D721Med (cell line): Measurements from ENCODE around the gene SPTBN4.
"Not testable (repeated sequence)": the region's sequence is repeated elsewhere in the genome, so short reads cannot be mapped to it uniquely, and the experiment has no call there.

Source experiments
- DNase-seq: peaks from one replicate; pipeline ENCODE4 v3.0.0; 2011; ENCODE audit warnings: low spot score; ENCODE audit not compliant: insufficient read length
- FAIRE-seq: peaks from 2 replicates; lab custom pipeline; 2011; peaks lifted over from hg19 to GRCh38; lab: Jason Lieb, UNC
- CTCF ChIP-seq: IDR thresholded peaks from 2 replicates; pipeline ENCODE4 v1.5.1; 2012; ENCODE audit warnings: mild to moderate bottlenecking, control low read depth; ENCODE audit not compliant: insufficient read depth; ENCODE audit errors: missing control alignments

Gene SPTBN4

GRCh38 chr19:40425450-40426287 lies 41.1 kb upstream of the SPTBN4 start, which contains the start of gene SERTAD1:
SERTAD1 (minus strand) TSS chr19:40425992; CDS start chr19:40423546, 2,446 bp downstream.
- FAIRE-seq (no peak), DNase-seq (peak; percentile 88)
- TF ChIP-seq CTCF, result peak; percentile 30

GRCh38 chr19:40428197-40428596 lies 38.6 kb upstream of the SPTBN4 start:
- not testable (repeated sequence) for FAIRE-seq, DNase-seq

GRCh38 chr19:40430242-40430641 lies 36.6 kb upstream of the SPTBN4 start:
- not testable (repeated sequence) for FAIRE-seq, DNase-seq

- no peak for TF ChIP-seq CTCF
- no peak for FAIRE-seq
- no peak for DNase-seq
Measured at GRCh38 chr19:40431698-40432097, 35.1 kb upstream of the SPTBN4 start.

GRCh38 chr19:40432760-40433159 lies 34.0 kb upstream of the SPTBN4 start:
- FAIRE-seq, DNase-seq: not testable (repeated sequence)

GRCh38 chr19:40433391-40434216 lies 33.2 kb upstream of the SPTBN4 start:
- TF ChIP-seq CTCF, result no peak
- FAIRE-seq, result no peak
- peak; percentile 55 for DNase-seq

GRCh38 chr19:40438284-40438683 lies 28.5 kb upstream of the SPTBN4 start:
- DNase-seq (no peak), FAIRE-seq (no peak)
- no peak for TF ChIP-seq CTCF

- TF ChIP-seq CTCF, result no peak
- no peak for DNase-seq
- no peak for FAIRE-seq
Measured at GRCh38 chr19:40441719-40442253, 25.0 kb upstream of the SPTBN4 start.
